HEK293 (cell line): ENCODE measurements around the gene ACR.

Experiments used
- CTCF ChIP-seq: fragments of 450-650 bp; formaldehyde crosslinking; IDR thresholded peaks from 2 replicates; pipeline ENCODE4 v1.5.1; 2016; ENCODE audit warnings: missing biosample characterization, missing genetic modification characterization
- GLIS2 ChIP-seq: fragments of 450-650 bp; formaldehyde crosslinking; IDR thresholded peaks from 2 replicates; pipeline ENCODE4 v1.5.1; 2016; ENCODE audit warnings: missing biosample characterization, missing genetic modification characterization
- HOXC10 ChIP-seq: sonication (generic); formaldehyde crosslinking; IDR thresholded peaks from 2 replicates; pipeline ENCODE4 v1.8.1; 2023; ENCODE audit warnings: mild to moderate bottlenecking, missing genetic modification reagents
- KLF7 ChIP-seq: fragments of 450-650 bp; formaldehyde crosslinking; IDR thresholded peaks from 2 replicates; pipeline ENCODE4 v1.5.1; 2016; ENCODE audit warnings: missing biosample characterization, missing genetic modification characterization, borderline replicate concordance
- MYNN ChIP-seq: fragments of 450-650 bp; formaldehyde crosslinking; IDR thresholded peaks from 2 replicates; pipeline ENCODE4 v1.5.1; 2016; ENCODE audit warnings: missing biosample characterization, missing genetic modification characterization, borderline replicate concordance
- ZBTB10 ChIP-seq: fragments of 450-650 bp; formaldehyde crosslinking; IDR thresholded peaks from 2 replicates; pipeline ENCODE4 v1.5.1; 2016; ENCODE audit warnings: missing biosample characterization, missing genetic modification characterization
- ZNF324 ChIP-seq: fragments of 450-650 bp; formaldehyde crosslinking; IDR thresholded peaks from 2 replicates; pipeline ENCODE4 v1.5.1; 2016; ENCODE audit warnings: missing biosample characterization, missing genetic modification characterization
- ZNF677 ChIP-seq: fragments of 450-650 bp; IDR thresholded peaks from 2 replicates; pipeline ENCODE4 v1.5.0; 2018; ENCODE audit warnings: missing biosample characterization, mild to moderate bottlenecking, missing genetic modification characterization, moderate library complexity
- ZNF785 ChIP-seq: fragments of 450-650 bp; formaldehyde crosslinking; IDR thresholded peaks from 2 replicates; pipeline ENCODE4 v1.5.1; 2016; ENCODE audit warnings: missing biosample characterization, missing genetic modification characterization
- TF ChIP-seq, protein P1 (sequence below): fragments of 450-650 bp; formaldehyde crosslinking; IDR thresholded peaks from 2 replicates; pipeline ENCODE4 v1.5.1; 2016; ENCODE audit warnings: missing biosample characterization, missing genetic modification characterization

DNA sequence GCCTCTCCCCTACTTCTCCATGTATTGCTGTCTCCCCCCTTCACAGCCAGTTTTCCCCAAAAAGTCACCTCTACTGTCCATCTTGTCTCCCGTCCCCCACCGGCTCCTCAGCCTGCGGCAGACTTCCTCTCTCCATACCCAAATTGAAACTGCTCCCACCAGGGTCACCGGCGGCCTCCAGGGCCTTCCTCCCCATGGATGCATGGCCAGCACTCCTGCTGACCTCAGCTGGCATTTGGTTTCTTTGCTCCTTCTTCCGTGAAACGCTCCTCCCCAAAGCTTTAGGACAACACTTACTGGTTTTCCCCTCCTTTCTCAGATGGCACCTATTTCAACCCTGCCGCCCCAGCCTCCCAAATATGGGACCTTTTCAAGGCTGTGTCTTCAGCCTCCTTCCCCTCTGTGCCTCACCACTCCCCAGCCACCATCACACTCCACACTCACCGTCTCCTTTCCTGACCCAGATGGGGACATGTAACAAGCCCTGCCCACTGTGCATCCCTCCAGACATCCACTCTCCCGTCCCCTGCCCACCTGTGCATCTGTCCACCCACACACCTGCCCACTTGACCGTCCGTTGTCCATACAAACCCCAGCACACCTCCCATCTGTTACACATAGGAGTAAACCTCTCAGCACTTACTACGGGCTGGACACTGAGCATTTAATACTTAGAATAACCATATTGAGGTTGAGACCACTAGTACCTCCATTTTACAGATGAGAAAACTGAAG, 21.5 kb upstream of the ACR start:
- TF ChIP-seq CTCF (tag by site-specific recombination): no peak
- TF ChIP-seq ZNF324 (tag by site-specific recombination): no peak
- TF ChIP-seq GLIS2: no peak
- TF ChIP-seq ZBTB10: no peak
- TF ChIP-seq, protein P1, sequence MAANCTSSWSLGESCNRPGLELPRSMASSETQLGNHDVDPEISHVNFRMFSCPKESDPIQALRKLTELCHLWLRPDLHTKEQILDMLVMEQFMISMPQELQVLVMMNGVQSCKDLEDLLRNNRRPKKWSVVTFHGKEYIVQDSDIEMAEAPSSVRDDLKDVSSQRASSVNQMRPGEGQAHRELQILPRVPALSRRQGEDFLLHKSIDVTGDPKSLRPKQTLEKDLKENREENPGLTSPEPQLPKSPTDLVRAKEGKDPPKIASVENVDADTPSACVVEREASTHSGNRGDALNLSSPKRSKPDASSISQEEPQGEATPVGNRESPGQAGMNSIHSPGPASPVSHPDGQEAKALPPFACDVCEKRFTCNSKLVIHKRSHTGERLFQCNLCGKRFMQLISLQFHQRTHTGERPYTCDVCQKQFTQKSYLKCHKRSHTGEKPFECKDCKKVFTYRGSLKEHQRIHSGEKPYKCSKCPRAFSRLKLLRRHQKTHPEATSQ (tag by site-specific recombination): no peak
- TF ChIP-seq HOXC10 (CRISPR knock-in tag): no peak
- no peak for TF ChIP-seq MYNN (tag by site-specific recombination)
- no peak for TF ChIP-seq ZNF677 (tag by site-specific recombination)
- no peak for TF ChIP-seq KLF7 (tag by site-specific recombination)
- TF ChIP-seq ZNF785 (tag by site-specific recombination): no peak
